Measurements from ENCODE around the gene RCBTB2. TPM values are rescaled to one million over a fixed set of nuclear protein-coding genes. Genes with fewer than 3 reads are reported as not detected.

The RCBTB2 gene
- total and polyA plus RNA-seq, 2 donors (not counting 3 experiments of a cell fraction or from before 2014, with no cell fraction given), result 10.7 to 12.6 TPM

GRCh38 chr13:48505012-48505411 lies 27.9 kb downstream of the RCBTB2 start:
- no peak overlapping the region for H3K4me2 ChIP-seq (ENCODE audit: insufficient read depth, low read length)
- no TSS peak for BruUV-seq (replicated peaks)
- no peak overlapping the region for H2AFZ ChIP-seq (ENCODE audit: low read depth, low read length)
- TF ChIP-seq CTCF (IDR thresholded peaks at IDR 0.05; ENCODE audit: extremely low read depth in 1 of 2, insufficient read depth in 1 of 2, low read depth in 1 of 2, low read length in 2 of 2) (no peak), FOS (IDR thresholded peaks at IDR 0.05; ENCODE audit: borderline replicate concordance, insufficient read depth, low read length) (no peak), MAX (IDR thresholded peaks at IDR 0.05; ENCODE audit: insufficient read depth, insufficient read length) (no peak), POLR2A (IDR thresholded peaks at IDR 0.05; ENCODE audit: low read depth, low read length) (no peak), GATA2 (IDR thresholded peaks at IDR 0.05; ENCODE audit: insufficient read depth, insufficient read length, low read depth, low read length) (no peak), EZH2 (IDR thresholded peaks at IDR 0.05; ENCODE audit: borderline replicate concordance, low read depth, low read length, severe bottlenecking) (no peak), POLR2AphosphoS5 (IDR thresholded peaks at IDR 0.05; ENCODE audit: insufficient read depth, low read depth, low read length) (no peak), MYC (IDR thresholded peaks at IDR 0.05; ENCODE audit: low read depth, low read length) (no peak), JUN (IDR thresholded peaks at IDR 0.05; ENCODE audit: borderline replicate concordance, insufficient read depth, insufficient read length, low read depth) (no peak)
- H3K9ac ChIP-seq (replicated peaks; ENCODE audit: extremely low read depth, insufficient read depth, low read length), result no peak overlapping the region
- H3K27ac ChIP-seq (ENCODE audit: insufficient read depth, low read depth, low read length), result no peak overlapping the region
- intact Hi-C loops (cut with micrococcal nuclease), result no loop called here
- no peak overlapping the region for H3K4me3 ChIP-seq (replicated peaks in 1 of 3; ENCODE audit: insufficient read depth in 1 of 3, low read depth in 1 of 3, low read length in 3 of 3)
- dilution Hi-C loops (cut with MboI; ENCODE audit: extremely low pct_ligation_motif_present, low sequenced_read_pairs), result no loop called here
- POLR2A ChIA-PET, result no interaction called here
- no peaks in the 10 kb centered on the region for H3K4me1 ChIP-seq (ENCODE audit: control insufficient read depth, extremely low read depth, insufficient read depth, low read length)
- no peaks in the 10 kb centered on the region for H3K9me1 ChIP-seq (replicated peaks; ENCODE audit: control insufficient read depth, extremely low read depth, insufficient read depth, low read length)
- CTCF ChIA-PET, result interaction anchor here (0.7 to 1.8 kb wide), 4 partner anchors 12 to 92 kb away, joined by 3 to 4 read pairs (median 4); partner anchors contain the start of genes LPAR6 and RCBTB2
- no peaks in the 10 kb centered on the region for H4K20me1 ChIP-seq (replicated peaks; ENCODE audit: control insufficient read depth, extremely low read depth, insufficient read depth, low read length)
- no peaks in the 10 kb centered on the region for H3K36me3 ChIP-seq (ENCODE audit: control insufficient read depth in 2 of 2, extremely low read depth in 1 of 2, insufficient read depth in 2 of 2, low read length in 2 of 2)
- DNase-seq (ENCODE audit: low read depth, low spot score), result no peak
- H3K27me3 ChIP-seq (ENCODE audit: control insufficient read depth in 2 of 2, insufficient read depth in 2 of 2, low read length in 2 of 2), result no peaks in the 10 kb centered on the region
- no peaks in the 10 kb centered on the region for H3K79me2 ChIP-seq (ENCODE audit: control insufficient read depth, insufficient read depth, low read length)
- no peaks in the 10 kb centered on the region for H3K9me3 ChIP-seq (replicated peaks; ENCODE audit: control insufficient read depth, insufficient read depth, low read length)
- FAIRE-seq, result no peak

Measured in endothelial cell of umbilical vein (primary cell).